Endothelial cell of umbilical vein (primary cell): ENCODE measurements around the gene CSNK2B. TPM values are rescaled to one million over a fixed set of nuclear protein-coding genes. Genes with fewer than 3 reads are reported as not detected.

Experiments used
- BruUV-seq: library from RNA; stranded (reverse); fragments of 400-500 nt; replicated peaks from 2 replicates; lab custom pipeline; 2021; lab: Mats Ljungman, UMichigan
- CTCF ChIA-PET: fragments of 300-600, 350-600 bp; sonication (Branson Sonifier 250); formaldehyde crosslinking; loops from one replicate; lab custom pipeline; 2021; ENCODE audit warnings: antibody characterized with exemption, inconsistent platforms; lab: Charles Lee
- POLR2A ChIA-PET: fragments of 300-600, 350-600 bp; sonication (Branson Sonifier 250); formaldehyde crosslinking; loops from one replicate; lab custom pipeline; 2021; ENCODE audit warnings: antibody characterized with exemption, inconsistent platforms; lab: Charles Lee
- DNase-seq: peaks from one replicate; pipeline ENCODE4 v3.0.0-alpha.2; 2011; ENCODE audit warnings: low read depth, low spot score
- FAIRE-seq: peaks from 2 replicates; lab custom pipeline; 2011; peaks lifted over from hg19 to GRCh38; lab: Jason Lieb, UNC
- H2AFZ ChIP-seq: 2 replicates; pipeline ENCODE4 v1.6.0; 2012; ENCODE audit warnings: low read depth, low read length, control low read depth, inconsistent platforms
- H3K27ac ChIP-seq: 2 replicates; pipeline ENCODE4 v1.5.1; 2011; ENCODE audit warnings: low read depth, mild to moderate bottlenecking, control low read depth, low read length, moderate library complexity; ENCODE audit not compliant: insufficient read depth
- H3K27me3 ChIP-seq, 2 experiments: 2 replicates each; pipeline versions ENCODE4 v1.6.0 to v1.6.1; 2011; ENCODE audit warnings: low read length in 2 of 2, mixed read lengths in 1 of 2; ENCODE audit not compliant: control insufficient read depth in 2 of 2, insufficient read depth in 2 of 2
- H3K36me3 ChIP-seq, 2 experiments: 2 replicates in 1 of 2; 3 replicates in 1 of 2; pipeline ENCODE4 v1.5.1; 2011; ENCODE audit warnings: low read length in 2 of 2, mild to moderate bottlenecking in 1 of 2, moderate library complexity in 1 of 2; ENCODE audit not compliant: control insufficient read depth in 2 of 2, insufficient read depth in 2 of 2; ENCODE audit errors: extremely low read depth in 1 of 2
- H3K4me1 ChIP-seq: 3 replicates; pipeline ENCODE4 v1.5.1; 2011; ENCODE audit warnings: mild to moderate bottlenecking, low read length; ENCODE audit not compliant: control insufficient read depth, insufficient read depth; ENCODE audit errors: extremely low read depth
- H3K4me2 ChIP-seq: 2 replicates; pipeline ENCODE4 v1.6.1; 2011; ENCODE audit warnings: low read length, control low read depth, mixed read lengths; ENCODE audit not compliant: insufficient read depth
- H3K4me3 ChIP-seq, 3 experiments: fragments of 200-600 bp in 1 of 3; sonication (generic), shearing (Covaris generic) in 1 of 3; replicated peaks in 1 of 3; 2 replicates each; pipeline ENCODE4 v1.5.1; 2011 to 2016; ENCODE audit warnings: control low read depth in 3 of 3, low read length in 3 of 3, mild to moderate bottlenecking in 2 of 3, inconsistent platforms in 1 of 3, low read depth in 1 of 3, moderate library complexity in 1 of 3; ENCODE audit not compliant: insufficient read depth in 1 of 3
- H3K79me2 ChIP-seq: 2 replicates; pipeline ENCODE4 v1.6.0; 2012; ENCODE audit warnings: low read length, inconsistent platforms; ENCODE audit not compliant: control insufficient read depth, insufficient read depth
- H3K9ac ChIP-seq: replicated peaks from 2 replicates; pipeline ENCODE3; 2011; ENCODE audit warnings: low read length, control low read depth; ENCODE audit not compliant: insufficient read depth; ENCODE audit errors: extremely low read depth
- H3K9me1 ChIP-seq: replicated peaks from 3 replicates; pipeline ENCODE4 v1.6.0; 2011; ENCODE audit warnings: mild to moderate bottlenecking, low read length; ENCODE audit not compliant: control insufficient read depth, insufficient read depth; ENCODE audit errors: extremely low read depth
- H3K9me3 ChIP-seq: replicated peaks from 2 replicates; pipeline ENCODE4 v1.5.1; 2012; ENCODE audit warnings: low read length, inconsistent platforms; ENCODE audit not compliant: control insufficient read depth, insufficient read depth
- H4K20me1 ChIP-seq: replicated peaks from 2 replicates; pipeline ENCODE3; 2011; ENCODE audit warnings: mild to moderate bottlenecking, low read length; ENCODE audit not compliant: control insufficient read depth, insufficient read depth; ENCODE audit errors: extremely low read depth
- EZH2 ChIP-seq: IDR thresholded peaks from 2 replicates; pipeline ENCODE4 v1.6.1; 2012; ENCODE audit warnings: borderline replicate concordance, low read depth, mild to moderate bottlenecking, moderate library complexity, low read length, inconsistent platforms; ENCODE audit not compliant: severe bottlenecking
- FOS ChIP-seq: IDR thresholded peaks from 2 replicates; pipeline ENCODE4 v1.6.1; 2011; ENCODE audit warnings: mild to moderate bottlenecking, low read length, moderate library complexity, borderline replicate concordance; ENCODE audit not compliant: insufficient read depth
- GATA2 ChIP-seq: IDR thresholded peaks from 2 replicates; pipeline ENCODE4 v1.7.0; 2011; ENCODE audit warnings: low read depth, mild to moderate bottlenecking, moderate library complexity, mixed read lengths, low read length; ENCODE audit not compliant: insufficient read length, insufficient read depth
- JUN ChIP-seq: IDR thresholded peaks from 2 replicates; pipeline ENCODE4 v1.6.1; 2011; ENCODE audit warnings: borderline replicate concordance, low read depth; ENCODE audit not compliant: insufficient read length, insufficient read depth
- MYC ChIP-seq: IDR thresholded peaks from one replicate; pipeline ENCODE4 v1.6.1; 2011; ENCODE audit warnings: mild to moderate bottlenecking, low read depth, low read length
- POLR2A ChIP-seq: IDR thresholded peaks from 2 replicates; pipeline ENCODE4 v1.6.1; 2012; ENCODE audit warnings: low read depth, mild to moderate bottlenecking, control low read depth, low read length
- POLR2AphosphoS5 ChIP-seq: IDR thresholded peaks from 2 replicates; pipeline ENCODE4 v1.6.1; 2012; ENCODE audit warnings: low read depth, mild to moderate bottlenecking, control low read depth, low read length, moderate library complexity; ENCODE audit not compliant: insufficient read depth
- dilution Hi-C: fragments of 300-500 bp; cut with MboI; formaldehyde crosslinking; loops from one replicate; pipeline ENCODE4 v1.15.0; 2019; ENCODE audit warnings: low sequenced_read_pairs; ENCODE audit not compliant: extremely low pct_ligation_motif_present
- intact Hi-C: fragments of 100-400 bp; cut with micrococcal nuclease; formaldehyde crosslinking; loops from one replicate; pipeline ENCODE4 v1.10.0; 2022
- polyA plus RNA-seq, 4 experiments: library from polyadenylated mRNA; depleted of rRNA in 3 of 4; stranded (reverse) in 3 of 4; unstranded in 1 of 4; fragments of >200 nt; gene quantifications; 2 replicates each; pipeline versions ENCODE4 v1.2.1 to v1.2.3, GENCODE V29; 2011 to 2012; ENCODE audit warnings: missing spikeins in 1 of 4
- total RNA-seq: library from RNA; stranded (reverse); gene quantifications from 2 replicates; pipeline ENCODE4 v1.2.3, GENCODE V29; 2021
- TF ChIP-seq, protein P1 (sequence below): IDR thresholded peaks from 2 replicates; pipeline ENCODE4 v1.6.1; 2011; ENCODE audit not compliant: insufficient read depth, insufficient read length
- TF ChIP-seq, protein P2 (sequence below), 2 donors: IDR thresholded peaks; 1 replicate in 1 of 2; 2 replicates in 1 of 2; pipeline ENCODE4 v1.5.1; 2011; ENCODE audit warnings: low read length in 2 of 2, mild to moderate bottlenecking in 2 of 2, moderate library complexity in 2 of 2, control low read depth in 1 of 2, inconsistent platforms in 1 of 2, low read depth in 1 of 2; ENCODE audit not compliant: insufficient read depth in 1 of 2; ENCODE audit errors: extremely low read depth in 1 of 2

CSNK2B gene
- total and polyA plus RNA-seq, 2 donors (not counting 3 experiments of a cell fraction or from before 2014, with no cell fraction given): 159 to 206 TPM

DNA sequence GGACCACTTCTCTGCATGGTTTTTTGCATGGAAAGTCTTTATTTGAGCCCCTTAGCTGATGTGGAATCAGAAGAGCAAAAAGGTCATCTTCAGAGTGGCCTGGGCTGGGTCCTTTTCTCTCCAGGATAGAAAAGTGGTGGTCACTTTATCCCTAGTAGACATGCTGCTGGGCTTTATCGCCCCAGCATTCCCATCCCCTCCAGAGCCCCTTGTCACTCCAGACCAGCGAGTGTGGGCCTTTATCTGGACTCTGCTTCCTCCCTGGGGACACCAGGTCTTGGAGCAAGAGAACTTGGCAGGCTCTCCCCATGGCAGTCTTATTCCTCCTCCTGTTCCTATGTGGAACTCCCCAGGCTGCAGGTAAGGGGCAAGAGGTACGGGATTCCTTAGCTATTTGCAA lies 40.7 kb downstream of the CSNK2B start, which contains the start of gene LY6G6F:
Gene LY6G6F (plus strand): TSS at position 268 of the 400 bp plus-strand sequence. CDS start 41 bp downstream, at position 309.
- Histone ChIP-seq H3K27ac (no peak within 1 kb of the TSS), H3K4me1 (peaks cover 15% of the 10 kb centered on the region), H3K79me2 (peaks cover 11% of the 10 kb centered on the region), H3K9me1 (no peaks in the 10 kb centered on the region), H4K20me1 (no peaks in the 10 kb centered on the region), H3K27me3 (no peaks in the 10 kb centered on the region), H3K9ac (no peak within 1 kb of the TSS), H3K9me3 (no peaks in the 10 kb centered on the region), H3K4me2 (no peak within 1 kb of the TSS), H3K4me3 (no peak within 1 kb of the TSS), H3K36me3 (no peaks in the 10 kb centered on the region), H2AFZ (no peak within 1 kb of the TSS)
- DNase-seq (no peak), FAIRE-seq (no peak)
- no TSS peak for BruUV-seq
- TF ChIP-seq, protein P1, sequence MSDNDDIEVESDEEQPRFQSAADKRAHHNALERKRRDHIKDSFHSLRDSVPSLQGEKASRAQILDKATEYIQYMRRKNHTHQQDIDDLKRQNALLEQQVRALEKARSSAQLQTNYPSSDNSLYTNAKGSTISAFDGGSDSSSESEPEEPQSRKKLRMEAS: no peak
- TF ChIP-seq EZH2 (no peak), GATA2 (no peak), MYC (no peak), FOS (no peak), POLR2AphosphoS5 (no peak), POLR2A (no peak), JUN (no peak)
- TF ChIP-seq, protein P2, sequence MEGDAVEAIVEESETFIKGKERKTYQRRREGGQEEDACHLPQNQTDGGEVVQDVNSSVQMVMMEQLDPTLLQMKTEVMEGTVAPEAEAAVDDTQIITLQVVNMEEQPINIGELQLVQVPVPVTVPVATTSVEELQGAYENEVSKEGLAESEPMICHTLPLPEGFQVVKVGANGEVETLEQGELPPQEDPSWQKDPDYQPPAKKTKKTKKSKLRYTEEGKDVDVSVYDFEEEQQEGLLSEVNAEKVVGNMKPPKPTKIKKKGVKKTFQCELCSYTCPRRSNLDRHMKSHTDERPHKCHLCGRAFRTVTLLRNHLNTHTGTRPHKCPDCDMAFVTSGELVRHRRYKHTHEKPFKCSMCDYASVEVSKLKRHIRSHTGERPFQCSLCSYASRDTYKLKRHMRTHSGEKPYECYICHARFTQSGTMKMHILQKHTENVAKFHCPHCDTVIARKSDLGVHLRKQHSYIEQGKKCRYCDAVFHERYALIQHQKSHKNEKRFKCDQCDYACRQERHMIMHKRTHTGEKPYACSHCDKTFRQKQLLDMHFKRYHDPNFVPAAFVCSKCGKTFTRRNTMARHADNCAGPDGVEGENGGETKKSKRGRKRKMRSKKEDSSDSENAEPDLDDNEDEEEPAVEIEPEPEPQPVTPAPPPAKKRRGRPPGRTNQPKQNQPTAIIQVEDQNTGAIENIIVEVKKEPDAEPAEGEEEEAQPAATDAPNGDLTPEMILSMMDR (IDR thresholded peaks at IDR 0.05; ENCODE audit: extremely low read depth in 1 of 2, insufficient read depth in 1 of 2, low read depth in 1 of 2, low read length in 2 of 2): no peak
- dilution Hi-C loops (no loop called here), intact Hi-C loops (no loop called here)
- ChIA-PET POLR2A (interaction anchor here (0.6 kb wide), 1 partner anchor 24 kb away, joined by 9 read pairs; no protein-coding TSS in a partner anchor), CTCF (no interaction called here)
